Measurements from ENCODE around the gene CLRN3. TPM values are rescaled to one million over a fixed set of nuclear protein-coding genes. Genes with fewer than 3 reads are reported as not detected.

Gene CLRN3, protein sequence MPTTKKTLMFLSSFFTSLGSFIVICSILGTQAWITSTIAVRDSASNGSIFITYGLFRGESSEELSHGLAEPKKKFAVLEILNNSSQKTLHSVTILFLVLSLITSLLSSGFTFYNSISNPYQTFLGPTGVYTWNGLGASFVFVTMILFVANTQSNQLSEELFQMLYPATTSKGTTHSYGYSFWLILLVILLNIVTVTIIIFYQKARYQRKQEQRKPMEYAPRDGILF
- not detected for total RNA-seq

DNA sequence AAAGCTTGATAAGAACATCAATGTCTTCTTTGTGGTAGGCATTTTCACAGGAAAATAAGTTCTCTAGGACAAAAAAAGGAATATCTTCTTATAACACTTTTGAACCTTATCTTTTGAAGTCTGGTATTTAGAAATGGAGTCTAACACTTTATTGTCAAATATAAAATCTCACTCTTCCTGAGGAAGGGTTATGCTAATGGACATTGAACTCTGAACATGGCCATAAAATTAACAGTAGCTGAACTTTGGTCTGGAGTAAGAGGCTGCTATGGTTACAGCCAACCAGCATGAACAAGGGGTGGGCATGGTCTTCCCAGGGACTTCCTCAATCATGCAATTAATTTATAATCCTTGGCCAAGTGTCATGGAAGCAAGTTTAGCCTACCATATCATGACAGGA, at the start of gene CLRN3:
CLRN3 (minus strand) TSS at position 199 of the 400 bp plus-strand sequence; CDS start at position 42, 157 bp downstream.
- Histone ChIP-seq H3K4me1 (no peaks in the 10 kb centered on the region), H3K36me3 (no peaks in the 10 kb centered on the region), H3K27ac (no peak within 1 kb of the TSS), H3K9me3 (peaks cover 0 to 3% of the 10 kb centered on the region in 2 donors), H3K27me3 (no peaks in the 10 kb centered on the region), H3K4me3 (no peak within 1 kb of the TSS)
- TF ChIP-seq, protein P1, sequence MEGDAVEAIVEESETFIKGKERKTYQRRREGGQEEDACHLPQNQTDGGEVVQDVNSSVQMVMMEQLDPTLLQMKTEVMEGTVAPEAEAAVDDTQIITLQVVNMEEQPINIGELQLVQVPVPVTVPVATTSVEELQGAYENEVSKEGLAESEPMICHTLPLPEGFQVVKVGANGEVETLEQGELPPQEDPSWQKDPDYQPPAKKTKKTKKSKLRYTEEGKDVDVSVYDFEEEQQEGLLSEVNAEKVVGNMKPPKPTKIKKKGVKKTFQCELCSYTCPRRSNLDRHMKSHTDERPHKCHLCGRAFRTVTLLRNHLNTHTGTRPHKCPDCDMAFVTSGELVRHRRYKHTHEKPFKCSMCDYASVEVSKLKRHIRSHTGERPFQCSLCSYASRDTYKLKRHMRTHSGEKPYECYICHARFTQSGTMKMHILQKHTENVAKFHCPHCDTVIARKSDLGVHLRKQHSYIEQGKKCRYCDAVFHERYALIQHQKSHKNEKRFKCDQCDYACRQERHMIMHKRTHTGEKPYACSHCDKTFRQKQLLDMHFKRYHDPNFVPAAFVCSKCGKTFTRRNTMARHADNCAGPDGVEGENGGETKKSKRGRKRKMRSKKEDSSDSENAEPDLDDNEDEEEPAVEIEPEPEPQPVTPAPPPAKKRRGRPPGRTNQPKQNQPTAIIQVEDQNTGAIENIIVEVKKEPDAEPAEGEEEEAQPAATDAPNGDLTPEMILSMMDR (IDR thresholded peaks at IDR 0.05) = no peak
- intact Hi-C loops (cut with DNase I) = no loop called here
- DNase-seq (ENCODE audit: low spot score in 2 of 2) = no peak

DNA sequence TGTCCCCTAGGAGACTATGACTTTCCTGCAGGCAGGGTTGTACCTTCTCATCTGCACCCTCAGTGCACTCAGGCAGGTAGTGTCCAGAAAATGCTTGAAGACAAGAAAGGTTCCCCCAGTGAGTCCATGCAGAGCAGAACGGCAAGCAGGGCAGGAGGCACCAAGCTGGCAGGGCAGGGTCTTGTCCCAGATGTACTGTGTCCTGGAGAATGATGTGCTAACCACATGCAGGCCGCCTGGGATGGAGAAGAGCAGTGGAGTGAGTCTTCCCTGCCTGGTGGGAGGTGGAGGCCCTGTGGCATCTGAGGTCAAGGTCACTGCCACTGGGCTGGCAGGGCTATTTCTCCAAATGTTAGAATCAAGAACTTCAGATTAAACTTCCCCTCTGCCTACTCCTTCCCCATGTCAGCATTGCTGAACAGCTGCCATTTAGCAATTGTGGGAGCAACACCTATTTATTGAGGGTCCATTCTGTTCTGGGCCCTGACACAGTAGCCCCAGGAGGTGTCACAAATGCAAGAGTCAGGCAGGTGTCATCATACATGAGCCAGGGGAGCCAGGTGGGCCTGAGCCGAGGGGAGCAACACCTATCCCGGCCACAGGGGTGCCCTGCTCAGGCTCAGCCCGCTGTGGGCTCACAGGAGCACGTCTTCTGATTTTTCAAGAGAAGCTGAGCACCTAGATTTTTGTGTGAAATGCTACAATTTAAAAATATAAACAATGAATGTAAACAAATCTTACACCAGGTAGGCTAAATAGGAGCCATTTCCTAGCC, 48.3 kb upstream of the CLRN3 start:
- DNase-seq (ENCODE audit: low spot score in 2 of 2) = no peak
- no peak overlapping the region for H3K4me3 ChIP-seq
- H3K27ac ChIP-seq = no peak overlapping the region
- TF ChIP-seq, protein P1 (IDR thresholded peaks at IDR 0.05) = no peak
- no peaks in the 10 kb centered on the region for H3K27me3 ChIP-seq
- H3K36me3 ChIP-seq = no peaks in the 10 kb centered on the region
- no peaks in the 10 kb centered on the region for H3K9me3 ChIP-seq
- intact Hi-C loops (cut with DNase I) = no loop called here
- H3K4me1 ChIP-seq = peaks cover 0 to 7% of the 10 kb centered on the region in 2 donors

DNA sequence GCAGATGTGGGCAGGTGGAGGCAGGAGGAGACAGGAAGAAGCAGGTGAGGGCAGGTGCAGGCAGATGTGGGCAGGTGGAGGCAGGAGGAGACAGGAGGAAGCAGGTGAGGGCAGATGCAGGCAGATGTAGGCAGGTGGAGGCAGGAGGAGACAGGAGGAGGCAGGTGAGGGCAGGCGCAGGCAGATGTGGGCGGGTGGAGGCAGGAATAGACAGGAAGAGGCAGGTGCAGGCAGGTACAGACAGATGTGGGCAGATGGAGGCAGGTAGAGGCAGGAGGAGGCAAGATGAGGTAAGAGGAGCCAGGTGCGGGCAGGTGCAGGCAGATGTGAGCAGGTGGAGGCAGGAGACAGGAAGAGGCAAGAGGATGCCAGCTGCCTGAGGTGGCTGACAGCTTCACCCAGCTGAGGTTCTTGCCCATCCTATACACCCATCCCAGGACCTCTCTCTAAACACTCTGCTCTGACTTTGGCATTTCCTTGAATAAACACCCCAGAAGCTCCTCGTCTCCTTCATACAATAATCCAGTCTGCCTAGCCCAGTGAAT, 47.1 kb upstream of the CLRN3 start:
- no peaks in the 10 kb centered on the region for H3K9me3 ChIP-seq
- intact Hi-C loops (cut with DNase I) = no loop called here
- H3K4me1 ChIP-seq = peaks cover 0 to 7% of the 10 kb centered on the region in 2 donors
- TF ChIP-seq, protein P1 (IDR thresholded peaks at IDR 0.05) = no peak
- H3K36me3 ChIP-seq = no peaks in the 10 kb centered on the region
- DNase-seq (ENCODE audit: low spot score in 2 of 2) = no peak
- H3K27ac ChIP-seq = no peak overlapping the region
- H3K27me3 ChIP-seq = no peaks in the 10 kb centered on the region
- H3K4me3 ChIP-seq = no peak overlapping the region

DNA sequence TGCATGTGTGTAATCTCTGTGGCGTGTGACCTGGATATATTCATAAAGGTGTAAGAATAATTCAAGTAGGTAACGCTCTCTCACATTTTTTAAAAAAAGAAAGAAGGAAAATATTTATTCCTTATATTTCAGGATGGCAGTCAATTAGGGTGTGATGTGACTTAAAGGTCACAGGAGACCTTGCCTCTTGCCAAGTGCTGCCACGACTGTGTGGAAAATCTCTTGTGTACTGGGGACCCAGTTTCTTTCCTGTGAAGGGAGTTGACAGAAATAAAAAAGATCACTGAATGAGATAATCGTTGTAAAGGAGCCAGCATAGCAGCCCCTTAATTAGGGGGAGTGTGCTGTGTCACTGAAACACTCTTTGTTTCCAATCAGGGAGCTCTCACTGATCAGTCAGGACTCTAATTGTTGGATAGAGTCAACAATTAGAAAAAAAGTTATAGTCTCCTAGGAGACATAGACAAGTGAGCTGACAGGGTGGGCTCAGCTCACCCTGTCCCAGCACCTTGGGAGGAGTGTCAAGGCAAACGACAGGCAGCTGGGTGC, 45.2 kb upstream of the CLRN3 start:
- no peaks in the 10 kb centered on the region for H3K36me3 ChIP-seq
- DNase-seq (ENCODE audit: low spot score in 2 of 2) = no peak
- H3K27ac ChIP-seq = no peak overlapping the region
- TF ChIP-seq, protein P1 (IDR thresholded peaks at IDR 0.05) = no peak
- no peak overlapping the region for H3K4me3 ChIP-seq
- intact Hi-C loops (cut with DNase I) = no loop called here
- H3K4me1 ChIP-seq = no peaks in the 10 kb centered on the region
- no peaks in the 10 kb centered on the region for H3K27me3 ChIP-seq
- H3K9me3 ChIP-seq = no peaks in the 10 kb centered on the region

DNA sequence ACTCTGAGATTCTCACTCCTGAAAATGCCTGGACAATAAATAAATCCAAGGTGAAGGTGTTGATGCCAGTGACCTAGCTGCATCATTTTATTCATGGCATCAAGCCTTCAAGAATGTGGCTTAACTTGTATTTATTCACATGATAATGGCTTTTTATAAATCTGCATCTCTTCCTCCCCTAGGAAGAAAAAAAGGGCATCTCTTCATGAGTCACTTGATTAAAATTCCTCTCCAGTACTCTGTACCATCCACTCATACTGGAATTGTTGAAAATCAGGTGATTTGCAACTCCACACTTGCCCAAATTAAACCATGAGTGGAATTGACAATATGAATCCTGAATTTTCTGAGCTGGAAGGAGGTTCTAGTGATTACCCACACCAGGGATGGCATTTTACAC, 44.3 kb upstream of the CLRN3 start:
- Histone ChIP-seq H3K4me3 (no peak overlapping the region), H3K4me1 (no peaks in the 10 kb centered on the region), H3K27ac (no peak overlapping the region), H3K27me3 (no peaks in the 10 kb centered on the region), H3K9me3 (no peaks in the 10 kb centered on the region), H3K36me3 (no peaks in the 10 kb centered on the region)
- TF ChIP-seq, protein P1 (IDR thresholded peaks at IDR 0.05) = no peak
- DNase-seq (ENCODE audit: low spot score in 2 of 2) = no peak
- intact Hi-C loops (cut with DNase I) = no loop called here
